WTC11 (cell line): ENCODE results near the gene TIGD3. TPM values are rescaled to one million over a fixed set of nuclear protein-coding genes. Genes with fewer than 3 reads are reported as not detected.

Source experiments
- ATAC-seq: fragments of 200-7000 bp; cut with Tn5 transposase; 2 replicates; pipeline ENCODE4 v1.10.0; 2021; ENCODE audit warnings: mild to moderate bottlenecking, moderate library complexity
- CTCF ChIA-PET: fragments of 300-600 bp; sonication (Branson Sonifier 250); formaldehyde crosslinking; loops from one replicate; lab custom pipeline; 2021; ENCODE audit warnings: antibody characterized with exemption; lab: Charles Lee
- POLR2A ChIA-PET: fragments of 350-600 bp; sonication (Branson Sonifier 250); formaldehyde crosslinking; loops from one replicate; lab custom pipeline; 2021; ENCODE audit warnings: antibody characterized with exemption; lab: Charles Lee
- DNase-seq: peaks from one replicate; pipeline ENCODE4 v3.0.0; 2021; ENCODE audit warnings: low spot score
- H3K27ac Mint-ChIP-seq: 2 replicates; pipeline ENCODE4 v1.8.0; 2021; ENCODE audit warnings: mixed read lengths
- H3K27me3 Mint-ChIP-seq: 2 replicates; pipeline ENCODE4 v1.8.0; 2021; ENCODE audit warnings: low read depth, mild to moderate bottlenecking, moderate library complexity, mixed read lengths
- H3K36me3 Mint-ChIP-seq: 2 replicates; pipeline ENCODE4 v1.8.0; 2021; ENCODE audit warnings: mixed read lengths
- H3K4me1 Mint-ChIP-seq: 2 replicates; pipeline ENCODE4 v1.8.0; 2022; ENCODE audit warnings: mixed read lengths
- H3K4me3 Mint-ChIP-seq: 2 replicates; pipeline ENCODE4 v1.8.0; 2021; ENCODE audit warnings: mild to moderate bottlenecking, moderate library complexity, mixed read lengths
- H3K9me3 Mint-ChIP-seq: 2 replicates; pipeline ENCODE4 v1.8.0; 2021; ENCODE audit warnings: mixed read lengths
- ATF1 ChIP-seq: sonication (generic); formaldehyde crosslinking; IDR thresholded peaks from 2 replicates; pipeline ENCODE4 v1.8.1; 2023; ENCODE audit warnings: mild to moderate bottlenecking, moderate library complexity, missing genetic modification reagents
- CBFB ChIP-seq: sonication (generic); formaldehyde crosslinking; IDR thresholded peaks from 2 replicates; pipeline ENCODE4 v1.8.1; 2022; ENCODE audit warnings: mild to moderate bottlenecking, low read depth, missing genetic modification reagents
- ELF4 ChIP-seq: sonication (generic); formaldehyde crosslinking; IDR thresholded peaks from 2 replicates; pipeline ENCODE4 v1.8.1; 2022; ENCODE audit warnings: low read depth, mild to moderate bottlenecking, moderate library complexity, missing genetic modification reagents
- FOXK1 ChIP-seq: sonication (generic); formaldehyde crosslinking; IDR thresholded peaks from 2 replicates; pipeline ENCODE4 v1.8.0; 2022; ENCODE audit warnings: mild to moderate bottlenecking, moderate library complexity, missing genetic modification reagents
- FOXP1 ChIP-seq: sonication (generic); formaldehyde crosslinking; IDR thresholded peaks from 2 replicates; pipeline ENCODE4 v1.8.0; 2022; ENCODE audit warnings: missing genetic modification reagents, mild to moderate bottlenecking, moderate library complexity, borderline replicate concordance
- JUN ChIP-seq: sonication (generic); formaldehyde crosslinking; IDR thresholded peaks from 2 replicates; pipeline ENCODE4 v1.8.0; 2023; ENCODE audit warnings: mild to moderate bottlenecking, missing genetic modification reagents
- KAT7 ChIP-seq: sonication (generic); formaldehyde crosslinking; IDR thresholded peaks from 2 replicates; pipeline ENCODE4 v1.8.1; 2023; ENCODE audit warnings: missing genetic modification reagents, mild to moderate bottlenecking, borderline replicate concordance
- NFE2L1 ChIP-seq: sonication (generic); formaldehyde crosslinking; IDR thresholded peaks from 2 replicates; pipeline ENCODE4 v1.8.1; 2023; ENCODE audit warnings: missing genetic modification reagents
- OVOL2 ChIP-seq: fragments of 250-450 bp; sonication (Bioruptor Pico); IDR thresholded peaks from 2 replicates; pipeline ENCODE4 v1.9.0; 2021; ENCODE audit warnings: mild to moderate bottlenecking, borderline replicate concordance
- TP53 ChIP-seq: sonication (generic); formaldehyde crosslinking; IDR thresholded peaks from 2 replicates; pipeline ENCODE4 v1.8.1; 2023; ENCODE audit warnings: mild to moderate bottlenecking, missing genetic modification reagents
- ZNF423 ChIP-seq: fragments of 250-450 bp; sonication (Bioruptor Pico); IDR thresholded peaks from 2 replicates; pipeline ENCODE4 v2.1.2; 2022; ENCODE audit warnings: mild to moderate bottlenecking, moderate library complexity
- ZNF671 ChIP-seq: fragments of 250-450 bp; sonication (Bioruptor Pico); IDR thresholded peaks from 2 replicates; pipeline ENCODE4 v1.8.0; 2021; ENCODE audit warnings: mild to moderate bottlenecking
- total RNA-seq: library from RNA; stranded (reverse); gene quantifications from 3 replicates; pipeline ENCODE4 v1.2.3, GENCODE V29; 2021
- TF ChIP-seq, protein P1 (sequence below): fragments of 250-450 bp; sonication (Bioruptor Pico); IDR thresholded peaks from 2 replicates; pipeline ENCODE4 v1.9.0; 2021; ENCODE audit warnings: mild to moderate bottlenecking
- TF ChIP-seq, protein P2 (sequence below): fragments of 250-450 bp; sonication (Bioruptor Pico); conservative IDR thresholded peaks from 2 replicates; pipeline ENCODE4 v1.9.0; 2021; ENCODE audit warnings: mild to moderate bottlenecking
- TF ChIP-seq, protein P3 (sequence below): fragments of 250-450 bp; sonication (Bioruptor Pico); IDR thresholded peaks from 2 replicates; pipeline ENCODE4 v1.9.0; 2021; ENCODE audit warnings: mild to moderate bottlenecking, borderline replicate concordance
- TF ChIP-seq, protein P4 (sequence below): sonication (generic); formaldehyde crosslinking; IDR thresholded peaks from 2 replicates; pipeline ENCODE4 v1.8.0; 2022; ENCODE audit warnings: mild to moderate bottlenecking, missing genetic modification reagents
- TF ChIP-seq, protein P5 (sequence below): sonication (generic); formaldehyde crosslinking; IDR thresholded peaks from 2 replicates; pipeline ENCODE4 v1.8.0; 2022; ENCODE audit warnings: mild to moderate bottlenecking, missing genetic modification reagents
- TF ChIP-seq, protein P6 (sequence below): fragments of 250-450 bp; sonication (Bioruptor Pico); IDR thresholded peaks from 2 replicates; pipeline ENCODE4 v1.8.0; 2021; ENCODE audit warnings: mild to moderate bottlenecking
- TF ChIP-seq, protein P7 (sequence below): sonication (generic); formaldehyde crosslinking; IDR thresholded peaks from 2 replicates; pipeline ENCODE4 v1.8.0; 2022; ENCODE audit warnings: mild to moderate bottlenecking, missing genetic modification reagents

TIGD3 gene
- total RNA-seq, 1 experiment from 2014 or later = 1.9 TPM

DNA sequence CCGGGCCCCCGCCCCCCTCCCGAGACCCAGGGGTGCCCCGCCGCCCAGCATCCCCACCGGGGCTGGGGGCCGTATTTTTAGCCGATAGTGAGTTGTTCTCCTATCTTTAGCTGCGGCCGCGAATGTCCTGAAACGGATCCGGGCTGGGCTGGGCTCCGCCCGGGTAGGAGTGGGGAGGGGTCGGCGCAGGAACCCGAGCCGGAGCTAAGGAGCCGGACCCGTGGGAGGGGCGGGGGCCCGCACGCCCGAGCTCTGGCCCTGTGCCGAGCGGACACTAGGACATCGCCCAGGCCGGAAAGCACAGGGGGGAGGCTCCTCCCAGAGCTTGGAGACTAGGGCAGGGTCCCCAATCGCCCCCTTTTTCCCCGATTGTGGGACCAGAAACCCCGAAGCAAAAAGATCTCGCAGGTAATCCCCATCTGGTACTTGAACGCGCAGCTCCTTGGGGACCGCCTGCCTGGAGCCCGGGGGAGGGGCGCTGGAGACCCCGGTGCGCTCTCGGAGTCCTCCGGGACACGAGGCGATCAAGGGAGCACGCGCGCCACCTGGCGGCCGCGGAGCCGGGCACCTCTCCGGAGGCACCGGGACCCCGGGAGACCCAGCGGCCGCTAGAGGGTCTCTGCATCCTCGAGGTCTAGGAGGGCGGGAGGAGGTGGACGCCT lies 39.2 kb upstream of the TIGD3 start:
- POLR2A ChIA-PET = interaction anchor here (0.7 to 2.9 kb wide), 11 partner anchors 8 to 319 kb away, joined by 3 to 13 read pairs (median 4); partner anchors contain the start of genes BATF2, DPF2, MALAT1 and POLA2
- no peak overlapping the region for H3K27ac Mint-ChIP-seq
- peak overlapping the region; percentile 71 for H3K4me3 Mint-ChIP-seq
- H3K36me3 Mint-ChIP-seq = peaks cover under 1% of the 10 kb centered on the region; the same call in 1 of the 2 replicates
- ATAC-seq = peak; percentile 58
- CTCF ChIA-PET = interaction anchor here (0.6 to 13.2 kb wide), 53 partner anchors 9 to 277 kb away, joined by 3 to 232 read pairs (median 5); partner anchors contain the start of genes CAPN1, DPF2, FAU and MRPL49
- peak; percentile 94 for DNase-seq
- H3K27me3 Mint-ChIP-seq = peaks cover 35% of the 10 kb centered on the region
- H3K9me3 Mint-ChIP-seq = no peaks in the 10 kb centered on the region
- peaks cover 39% of the 10 kb centered on the region for H3K4me1 Mint-ChIP-seq
- 0 out of 2 replicates have a peak, but pooled peaks have one; percentile 38 for TF ChIP-seq CBFB (CRISPR knock-in tag)
- TF ChIP-seq, protein P1, sequence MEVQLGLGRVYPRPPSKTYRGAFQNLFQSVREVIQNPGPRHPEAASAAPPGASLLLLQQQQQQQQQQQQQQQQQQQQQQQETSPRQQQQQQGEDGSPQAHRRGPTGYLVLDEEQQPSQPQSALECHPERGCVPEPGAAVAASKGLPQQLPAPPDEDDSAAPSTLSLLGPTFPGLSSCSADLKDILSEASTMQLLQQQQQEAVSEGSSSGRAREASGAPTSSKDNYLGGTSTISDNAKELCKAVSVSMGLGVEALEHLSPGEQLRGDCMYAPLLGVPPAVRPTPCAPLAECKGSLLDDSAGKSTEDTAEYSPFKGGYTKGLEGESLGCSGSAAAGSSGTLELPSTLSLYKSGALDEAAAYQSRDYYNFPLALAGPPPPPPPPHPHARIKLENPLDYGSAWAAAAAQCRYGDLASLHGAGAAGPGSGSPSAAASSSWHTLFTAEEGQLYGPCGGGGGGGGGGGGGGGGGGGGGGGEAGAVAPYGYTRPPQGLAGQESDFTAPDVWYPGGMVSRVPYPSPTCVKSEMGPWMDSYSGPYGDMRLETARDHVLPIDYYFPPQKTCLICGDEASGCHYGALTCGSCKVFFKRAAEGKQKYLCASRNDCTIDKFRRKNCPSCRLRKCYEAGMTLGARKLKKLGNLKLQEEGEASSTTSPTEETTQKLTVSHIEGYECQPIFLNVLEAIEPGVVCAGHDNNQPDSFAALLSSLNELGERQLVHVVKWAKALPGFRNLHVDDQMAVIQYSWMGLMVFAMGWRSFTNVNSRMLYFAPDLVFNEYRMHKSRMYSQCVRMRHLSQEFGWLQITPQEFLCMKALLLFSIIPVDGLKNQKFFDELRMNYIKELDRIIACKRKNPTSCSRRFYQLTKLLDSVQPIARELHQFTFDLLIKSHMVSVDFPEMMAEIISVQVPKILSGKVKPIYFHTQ = no peak
- TF ChIP-seq ZNF671 (CRISPR knock-in tag) = no peak
- TF ChIP-seq ELF4 (CRISPR knock-in tag) = no peak
- TF ChIP-seq, protein P2, sequence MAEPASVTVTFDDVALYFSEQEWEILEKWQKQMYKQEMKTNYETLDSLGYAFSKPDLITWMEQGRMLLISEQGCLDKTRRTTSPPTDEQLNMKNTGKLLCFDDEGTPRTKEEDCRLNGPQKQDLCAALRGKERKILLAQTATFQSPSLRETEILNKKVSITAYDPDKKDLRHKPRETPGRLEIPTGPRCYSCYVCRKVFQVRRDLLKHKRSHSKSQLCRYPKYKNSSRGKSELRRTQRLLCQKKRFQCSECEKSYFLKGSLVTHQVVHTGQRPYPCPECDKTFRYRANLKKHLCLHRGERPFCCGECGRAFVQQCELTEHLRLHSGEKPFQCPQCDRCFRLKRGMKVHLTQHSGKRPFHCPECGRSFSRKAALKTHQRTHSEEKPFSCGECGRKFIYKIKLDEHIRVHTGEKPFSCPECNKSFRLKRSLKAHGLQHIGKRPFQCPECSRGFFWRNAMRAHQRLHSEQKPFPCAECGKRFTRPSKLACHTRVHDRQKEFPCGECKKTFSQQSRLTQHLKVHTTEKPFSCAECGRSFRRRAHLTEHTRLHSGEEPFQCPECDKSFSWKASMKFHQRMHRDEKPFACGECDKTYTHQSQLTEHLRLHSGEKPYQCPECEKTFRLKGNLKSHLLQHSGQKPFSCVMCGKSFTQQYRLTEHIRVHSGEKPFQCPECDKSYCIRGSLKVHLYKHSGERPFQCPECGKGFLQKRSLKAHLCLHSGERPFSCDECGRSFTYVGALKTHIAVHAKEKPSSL (CRISPR knock-in tag) = no peak
- TF ChIP-seq TP53 = 0 out of 2 replicates have a peak, but pooled peaks have one; percentile 52
- TF ChIP-seq, protein P3, sequence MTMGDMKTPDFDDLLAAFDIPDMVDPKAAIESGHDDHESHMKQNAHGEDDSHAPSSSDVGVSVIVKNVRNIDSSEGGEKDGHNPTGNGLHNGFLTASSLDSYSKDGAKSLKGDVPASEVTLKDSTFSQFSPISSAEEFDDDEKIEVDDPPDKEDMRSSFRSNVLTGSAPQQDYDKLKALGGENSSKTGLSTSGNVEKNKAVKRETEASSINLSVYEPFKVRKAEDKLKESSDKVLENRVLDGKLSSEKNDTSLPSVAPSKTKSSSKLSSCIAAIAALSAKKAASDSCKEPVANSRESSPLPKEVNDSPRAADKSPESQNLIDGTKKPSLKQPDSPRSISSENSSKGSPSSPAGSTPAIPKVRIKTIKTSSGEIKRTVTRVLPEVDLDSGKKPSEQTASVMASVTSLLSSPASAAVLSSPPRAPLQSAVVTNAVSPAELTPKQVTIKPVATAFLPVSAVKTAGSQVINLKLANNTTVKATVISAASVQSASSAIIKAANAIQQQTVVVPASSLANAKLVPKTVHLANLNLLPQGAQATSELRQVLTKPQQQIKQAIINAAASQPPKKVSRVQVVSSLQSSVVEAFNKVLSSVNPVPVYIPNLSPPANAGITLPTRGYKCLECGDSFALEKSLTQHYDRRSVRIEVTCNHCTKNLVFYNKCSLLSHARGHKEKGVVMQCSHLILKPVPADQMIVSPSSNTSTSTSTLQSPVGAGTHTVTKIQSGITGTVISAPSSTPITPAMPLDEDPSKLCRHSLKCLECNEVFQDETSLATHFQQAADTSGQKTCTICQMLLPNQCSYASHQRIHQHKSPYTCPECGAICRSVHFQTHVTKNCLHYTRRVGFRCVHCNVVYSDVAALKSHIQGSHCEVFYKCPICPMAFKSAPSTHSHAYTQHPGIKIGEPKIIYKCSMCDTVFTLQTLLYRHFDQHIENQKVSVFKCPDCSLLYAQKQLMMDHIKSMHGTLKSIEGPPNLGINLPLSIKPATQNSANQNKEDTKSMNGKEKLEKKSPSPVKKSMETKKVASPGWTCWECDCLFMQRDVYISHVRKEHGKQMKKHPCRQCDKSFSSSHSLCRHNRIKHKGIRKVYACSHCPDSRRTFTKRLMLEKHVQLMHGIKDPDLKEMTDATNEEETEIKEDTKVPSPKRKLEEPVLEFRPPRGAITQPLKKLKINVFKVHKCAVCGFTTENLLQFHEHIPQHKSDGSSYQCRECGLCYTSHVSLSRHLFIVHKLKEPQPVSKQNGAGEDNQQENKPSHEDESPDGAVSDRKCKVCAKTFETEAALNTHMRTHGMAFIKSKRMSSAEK (CRISPR knock-in tag) = no peak
- no peak for TF ChIP-seq KAT7 (CRISPR knock-in tag)
- TF ChIP-seq, protein P4, sequence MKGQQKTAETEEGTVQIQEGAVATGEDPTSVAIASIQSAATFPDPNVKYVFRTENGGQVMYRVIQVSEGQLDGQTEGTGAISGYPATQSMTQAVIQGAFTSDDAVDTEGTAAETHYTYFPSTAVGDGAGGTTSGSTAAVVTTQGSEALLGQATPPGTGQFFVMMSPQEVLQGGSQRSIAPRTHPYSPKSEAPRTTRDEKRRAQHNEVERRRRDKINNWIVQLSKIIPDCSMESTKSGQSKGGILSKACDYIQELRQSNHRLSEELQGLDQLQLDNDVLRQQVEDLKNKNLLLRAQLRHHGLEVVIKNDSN (CRISPR knock-in tag) = no peak
- TF ChIP-seq OVOL2 (CRISPR knock-in tag) = no peak
- TF ChIP-seq NFE2L1 = no peak
- TF ChIP-seq, protein P5, sequence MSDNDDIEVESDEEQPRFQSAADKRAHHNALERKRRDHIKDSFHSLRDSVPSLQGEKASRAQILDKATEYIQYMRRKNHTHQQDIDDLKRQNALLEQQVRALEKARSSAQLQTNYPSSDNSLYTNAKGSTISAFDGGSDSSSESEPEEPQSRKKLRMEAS (CRISPR knock-in tag) = peak; percentile 84
- peak; percentile 90 for TF ChIP-seq ZNF423 (CRISPR knock-in tag)
- TF ChIP-seq JUN (CRISPR knock-in tag) = no peak; the same call in 1 of the 2 replicates
- peak; percentile 52; the same call in 1 of the 2 replicates for TF ChIP-seq FOXK1 (CRISPR knock-in tag)
- no peak for TF ChIP-seq FOXP1
- no peak for TF ChIP-seq ATF1 (CRISPR knock-in tag)
- TF ChIP-seq, protein P6, sequence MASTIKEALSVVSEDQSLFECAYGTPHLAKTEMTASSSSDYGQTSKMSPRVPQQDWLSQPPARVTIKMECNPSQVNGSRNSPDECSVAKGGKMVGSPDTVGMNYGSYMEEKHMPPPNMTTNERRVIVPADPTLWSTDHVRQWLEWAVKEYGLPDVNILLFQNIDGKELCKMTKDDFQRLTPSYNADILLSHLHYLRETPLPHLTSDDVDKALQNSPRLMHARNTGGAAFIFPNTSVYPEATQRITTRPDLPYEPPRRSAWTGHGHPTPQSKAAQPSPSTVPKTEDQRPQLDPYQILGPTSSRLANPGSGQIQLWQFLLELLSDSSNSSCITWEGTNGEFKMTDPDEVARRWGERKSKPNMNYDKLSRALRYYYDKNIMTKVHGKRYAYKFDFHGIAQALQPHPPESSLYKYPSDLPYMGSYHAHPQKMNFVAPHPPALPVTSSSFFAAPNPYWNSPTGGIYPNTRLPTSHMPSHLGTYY (CRISPR knock-in tag) = no peak
- TF ChIP-seq, protein P7, sequence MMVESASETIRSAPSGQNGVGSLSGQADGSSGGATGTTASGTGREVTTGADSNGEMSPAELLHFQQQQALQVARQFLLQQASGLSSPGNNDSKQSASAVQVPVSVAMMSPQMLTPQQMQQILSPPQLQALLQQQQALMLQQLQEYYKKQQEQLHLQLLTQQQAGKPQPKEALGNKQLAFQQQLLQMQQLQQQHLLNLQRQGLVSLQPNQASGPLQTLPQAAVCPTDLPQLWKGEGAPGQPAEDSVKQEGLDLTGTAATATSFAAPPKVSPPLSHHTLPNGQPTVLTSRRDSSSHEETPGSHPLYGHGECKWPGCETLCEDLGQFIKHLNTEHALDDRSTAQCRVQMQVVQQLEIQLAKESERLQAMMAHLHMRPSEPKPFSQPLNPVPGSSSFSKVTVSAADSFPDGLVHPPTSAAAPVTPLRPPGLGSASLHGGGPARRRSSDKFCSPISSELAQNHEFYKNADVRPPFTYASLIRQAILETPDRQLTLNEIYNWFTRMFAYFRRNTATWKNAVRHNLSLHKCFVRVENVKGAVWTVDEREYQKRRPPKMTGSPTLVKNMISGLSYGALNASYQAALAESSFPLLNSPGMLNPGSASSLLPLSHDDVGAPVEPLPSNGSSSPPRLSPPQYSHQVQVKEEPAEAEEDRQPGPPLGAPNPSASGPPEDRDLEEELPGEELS (CRISPR knock-in tag) = 0 out of 2 replicates have a peak, but pooled peaks have one; percentile 16
